ENCODE data around the gene CHD3.

DNA sequence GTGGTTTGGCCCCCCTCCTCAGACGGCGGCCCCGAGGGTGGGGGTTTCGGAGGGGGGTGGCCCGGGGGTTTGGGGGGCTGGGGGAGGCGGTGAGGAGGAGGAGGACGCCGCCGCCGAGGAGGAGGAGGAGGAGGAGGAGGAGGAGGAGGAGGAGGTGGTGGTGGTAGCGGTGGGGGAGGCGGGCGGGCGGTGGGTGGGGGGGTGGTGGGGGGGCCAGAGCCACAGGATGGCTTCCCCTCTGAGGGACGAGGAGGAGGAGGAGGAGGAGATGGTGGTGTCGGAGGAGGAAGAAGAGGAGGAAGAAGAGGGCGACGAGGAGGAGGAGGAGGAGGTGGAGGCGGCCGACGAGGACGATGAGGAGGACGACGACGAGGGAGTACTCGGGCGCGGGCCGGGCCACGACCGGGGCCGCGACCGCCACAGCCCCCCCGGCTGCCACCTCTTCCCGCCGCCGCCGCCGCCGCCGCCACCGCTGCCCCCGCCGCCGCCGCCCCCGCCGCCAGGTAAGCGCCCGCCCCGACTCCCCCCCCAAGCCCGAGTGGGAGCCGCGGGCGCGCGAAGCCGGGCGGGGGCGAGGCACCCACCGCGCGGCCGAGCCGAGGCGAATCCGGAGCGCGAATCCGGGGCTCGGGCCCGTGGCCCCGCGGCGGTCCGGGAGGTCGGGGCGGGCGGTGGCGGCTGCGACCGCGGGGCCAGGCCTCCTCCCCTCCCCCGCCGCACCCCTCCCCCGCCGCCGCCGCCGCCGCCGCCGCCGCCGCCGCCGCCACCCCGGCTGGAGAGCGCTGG lies 3.8 kb upstream of the CHD3 start:
- TF ChIP-seq, protein P1, sequence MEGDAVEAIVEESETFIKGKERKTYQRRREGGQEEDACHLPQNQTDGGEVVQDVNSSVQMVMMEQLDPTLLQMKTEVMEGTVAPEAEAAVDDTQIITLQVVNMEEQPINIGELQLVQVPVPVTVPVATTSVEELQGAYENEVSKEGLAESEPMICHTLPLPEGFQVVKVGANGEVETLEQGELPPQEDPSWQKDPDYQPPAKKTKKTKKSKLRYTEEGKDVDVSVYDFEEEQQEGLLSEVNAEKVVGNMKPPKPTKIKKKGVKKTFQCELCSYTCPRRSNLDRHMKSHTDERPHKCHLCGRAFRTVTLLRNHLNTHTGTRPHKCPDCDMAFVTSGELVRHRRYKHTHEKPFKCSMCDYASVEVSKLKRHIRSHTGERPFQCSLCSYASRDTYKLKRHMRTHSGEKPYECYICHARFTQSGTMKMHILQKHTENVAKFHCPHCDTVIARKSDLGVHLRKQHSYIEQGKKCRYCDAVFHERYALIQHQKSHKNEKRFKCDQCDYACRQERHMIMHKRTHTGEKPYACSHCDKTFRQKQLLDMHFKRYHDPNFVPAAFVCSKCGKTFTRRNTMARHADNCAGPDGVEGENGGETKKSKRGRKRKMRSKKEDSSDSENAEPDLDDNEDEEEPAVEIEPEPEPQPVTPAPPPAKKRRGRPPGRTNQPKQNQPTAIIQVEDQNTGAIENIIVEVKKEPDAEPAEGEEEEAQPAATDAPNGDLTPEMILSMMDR (conservative IDR thresholded peaks at IDR 0.05): no peak
- no peak for TF ChIP-seq EZH2 (IDR thresholded peaks at IDR 0.05; ENCODE audit: low read depth)

Data from PC-9 (cell line).